Nasal cavity respiratory epithelium epithelial cell of viscerocranial mucosa (primary cell): Measurements from ENCODE around the gene ZNF512. TPM values are rescaled to one million over a fixed set of nuclear protein-coding genes. Genes with fewer than 3 reads are reported as not detected.

ENCODE experiments used
- total RNA-seq: library from RNA; depleted of rRNA; stranded (reverse); fragments of >200 nt; gene quantifications from 2 replicates; pipeline ENCODE4 v1.2.3, GENCODE V29; 2014

The ZNF512 gene, protein sequence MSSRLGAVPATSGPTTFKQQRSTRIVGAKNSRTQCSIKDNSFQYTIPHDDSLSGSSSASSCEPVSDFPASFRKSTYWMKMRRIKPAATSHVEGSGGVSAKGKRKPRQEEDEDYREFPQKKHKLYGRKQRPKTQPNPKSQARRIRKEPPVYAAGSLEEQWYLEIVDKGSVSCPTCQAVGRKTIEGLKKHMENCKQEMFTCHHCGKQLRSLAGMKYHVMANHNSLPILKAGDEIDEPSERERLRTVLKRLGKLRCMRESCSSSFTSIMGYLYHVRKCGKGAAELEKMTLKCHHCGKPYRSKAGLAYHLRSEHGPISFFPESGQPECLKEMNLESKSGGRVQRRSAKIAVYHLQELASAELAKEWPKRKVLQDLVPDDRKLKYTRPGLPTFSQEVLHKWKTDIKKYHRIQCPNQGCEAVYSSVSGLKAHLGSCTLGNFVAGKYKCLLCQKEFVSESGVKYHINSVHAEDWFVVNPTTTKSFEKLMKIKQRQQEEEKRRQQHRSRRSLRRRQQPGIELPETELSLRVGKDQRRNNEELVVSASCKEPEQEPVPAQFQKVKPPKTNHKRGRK
- total RNA-seq: 3.8 and 11.0 TPM in 2 replicates

DNA sequence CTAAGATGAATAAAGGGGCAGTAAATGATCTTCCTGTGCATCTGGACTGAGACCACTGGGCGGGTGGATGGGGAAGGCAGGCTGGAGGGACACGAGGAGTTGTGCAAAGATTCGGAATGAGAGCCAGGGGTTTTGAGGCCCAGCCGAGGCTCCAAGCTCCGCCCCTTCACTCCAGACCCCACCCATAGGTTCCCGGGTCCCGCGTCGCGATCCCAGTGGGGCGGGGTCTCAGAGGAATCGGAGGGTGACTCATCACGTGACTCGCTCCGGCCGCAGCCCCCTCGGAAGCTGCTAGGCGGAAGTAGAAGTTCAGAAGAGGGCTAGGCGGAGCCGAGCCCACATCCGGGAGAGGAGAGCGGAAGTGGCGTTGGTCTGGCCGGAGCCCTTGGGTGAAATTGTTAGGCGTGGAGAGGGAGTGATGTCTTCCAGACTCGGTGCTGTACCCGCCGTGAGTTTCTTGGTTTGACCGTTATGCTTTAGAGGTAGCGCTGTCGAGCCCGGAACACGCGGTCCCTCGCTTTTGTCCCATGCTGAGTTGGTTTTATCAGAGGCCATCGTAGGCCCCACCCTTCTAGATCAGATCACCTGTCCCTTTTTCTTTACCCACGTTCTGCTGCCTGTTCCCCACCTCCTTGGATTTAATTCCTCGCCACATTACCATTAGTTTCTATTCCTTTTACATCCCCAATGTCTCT, at the start of gene ZNF512:
Gene ZNF512 (plus strand): TSS at position 348 of the 695 bp plus-strand sequence. CDS start 71 bp downstream, at position 419.

DNA sequence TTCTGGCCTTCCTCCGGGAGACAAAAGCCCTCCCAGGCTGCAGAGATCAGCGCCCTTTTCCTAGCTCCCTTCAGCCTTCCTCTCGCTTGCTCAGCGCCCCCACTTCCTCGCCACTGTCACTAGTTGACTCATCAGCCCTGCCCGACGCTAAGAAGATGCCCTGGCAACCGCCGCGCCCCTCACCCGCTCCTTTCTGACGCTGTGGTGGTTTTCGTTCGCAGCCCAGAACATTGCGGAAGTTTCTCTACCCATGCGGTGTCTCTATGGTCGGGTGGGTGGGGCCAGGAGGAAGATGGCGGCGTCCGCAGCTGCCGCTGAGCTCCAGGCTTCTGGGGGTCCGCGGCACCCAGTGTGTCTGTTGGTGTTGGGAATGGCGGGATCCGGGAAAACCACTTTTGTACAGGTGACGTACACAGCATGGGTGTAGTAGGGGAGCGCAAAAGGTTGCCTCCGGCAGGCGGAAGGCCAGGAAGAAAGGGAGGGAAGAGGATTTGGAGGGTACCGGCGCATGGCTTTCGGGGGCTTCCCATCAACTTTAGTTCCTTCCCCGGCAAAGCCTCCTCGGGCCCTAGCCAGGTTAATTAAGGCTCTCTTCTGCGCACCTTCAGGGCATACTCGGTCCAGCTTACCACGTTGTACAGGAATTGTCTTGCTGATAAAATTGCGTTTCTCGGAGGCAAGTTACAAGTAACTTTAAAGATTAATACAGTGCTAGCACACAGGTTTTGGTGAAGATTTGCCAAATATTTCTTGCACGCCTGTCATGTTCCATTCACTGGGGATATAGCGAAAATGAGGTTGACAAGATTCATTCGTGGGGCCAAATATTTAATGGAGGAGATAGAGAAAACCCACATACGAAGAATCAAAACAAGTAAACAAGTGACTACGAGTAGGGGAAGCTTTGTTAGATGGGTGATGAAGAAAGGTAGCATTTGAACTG, 46.2 kb downstream of the ZNF512 start, which contains the start of the genes CCDC121 and GPN1:
Gene CCDC121 (minus strand): TSS at position 246 of the 943 bp plus-strand sequence. CDS start 1,213 bp downstream, outside the sequence.
Gene GPN1 (plus strand): TSS at position 284 of the 943 bp plus-strand sequence. CDS start 9 bp downstream, at position 293.

DNA sequence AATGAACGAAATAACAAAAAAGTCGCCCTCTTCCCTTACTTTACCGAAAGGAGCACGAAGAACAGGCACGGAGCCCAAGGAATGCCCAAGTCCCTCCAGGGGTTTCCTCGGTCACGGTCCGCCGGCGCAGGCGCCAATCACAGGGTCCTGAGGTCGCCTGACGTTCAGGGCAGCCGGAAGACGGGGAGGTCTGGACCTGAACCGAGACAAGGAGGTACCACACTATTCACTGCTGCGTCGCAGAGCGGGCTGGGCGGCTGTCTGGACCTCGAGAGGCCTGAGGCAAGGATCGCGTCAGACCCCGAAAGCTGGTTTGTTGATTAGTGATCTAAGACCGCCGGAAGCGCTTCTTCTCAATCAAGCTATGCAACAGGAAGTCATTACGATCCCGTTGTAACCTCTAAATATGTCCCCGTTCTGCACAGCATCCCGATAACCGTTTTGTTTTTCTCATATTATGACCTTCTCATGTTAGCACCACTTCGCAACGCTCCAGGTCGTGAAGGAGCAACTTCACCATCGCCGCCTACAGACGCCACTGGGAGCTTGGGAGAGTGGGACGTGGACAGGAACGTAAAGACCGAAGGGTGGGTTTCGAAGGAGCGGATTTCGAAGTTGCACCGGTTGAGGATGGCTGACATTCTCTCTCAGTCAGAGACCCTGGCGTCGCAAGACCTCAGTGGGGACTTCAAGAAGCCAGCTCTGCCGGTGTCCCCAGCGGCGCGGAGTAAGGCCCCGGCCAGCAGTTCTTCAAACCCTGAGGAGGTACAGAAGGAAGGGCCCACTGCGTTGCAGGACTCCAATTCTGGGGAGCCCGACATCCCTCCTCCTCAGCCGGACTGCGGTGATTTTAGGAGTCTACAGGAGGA, 80.7 kb downstream of the ZNF512 start, which contains the start of the genes SLC4A1AP and SUPT7L:
Gene SLC4A1AP (plus strand): TSS at position 605 of the 869 bp plus-strand sequence. CDS start 26 bp downstream, at position 631.
Gene SUPT7L (minus strand): TSS at position 330 of the 869 bp plus-strand sequence. CDS start 1,422 bp downstream, outside the sequence.

Other genes with a start within 250 kb of the ZNF512 start
- 26.0 and 33.6 TPM in 2 replicates for gene GTF3C2, start 226.3 kb upstream of the ZNF512 start, total RNA-seq
- 28.6 and 32.8 TPM in 2 replicates for gene EIF2B4, start 212.7 kb upstream of the ZNF512 start, total RNA-seq
- gene SNX17, start 212.4 kb upstream of the ZNF512 start, total RNA-seq: 79.7 and 108 TPM in 2 replicates
- gene ZNF513, start 202.3 kb upstream of the ZNF512 start, total RNA-seq: 11.9 and 12.6 TPM in 2 replicates
- 115 and 118 TPM in 2 replicates for gene PPM1G, start 173.5 kb upstream of the ZNF512 start, total RNA-seq
- gene NRBP1, start 154.4 kb upstream of the ZNF512 start, total RNA-seq: 103 and 125 TPM in 2 replicates
- gene KRTCAP3, start 140.7 kb upstream of the ZNF512 start, total RNA-seq: 13.3 and 13.9 TPM in 2 replicates
- 5.1 and 11.4 TPM in 2 replicates for gene IFT172, start 93.3 kb upstream of the ZNF512 start, total RNA-seq
- 2.8 and 6.8 TPM in 2 replicates for gene FNDC4, start 87.8 kb upstream of the ZNF512 start, total RNA-seq
- under 0.01 TPM in 1 of 2 replicates, not detected in the other for gene GCKR, start 86.2 kb upstream of the ZNF512 start, total RNA-seq
- 0.68 and 1.2 TPM in 2 replicates for gene CCDC121, start 46.0 kb downstream of the ZNF512 start, total RNA-seq
- 40.2 and 40.3 TPM in 2 replicates for gene GPN1, start 46.0 kb downstream of the ZNF512 start, total RNA-seq
- gene SUPT7L, start 80.6 kb downstream of the ZNF512 start, total RNA-seq: 14.7 and 18.9 TPM in 2 replicates
- gene SLC4A1AP, start 80.8 kb downstream of the ZNF512 start, total RNA-seq: 34.1 and 40.3 TPM in 2 replicates
- 26.3 and 58.6 TPM in 2 replicates for gene MRPL33, start 188.7 kb downstream of the ZNF512 start, total RNA-seq